K562 (cell line): ENCODE results near the gene TMEM150A.

ENCODE experiments used
- CHD2 ChIP-seq: IDR thresholded peaks from 2 replicates; pipeline ENCODE4 v1.6.1; 2011; ENCODE audit warnings: low read depth, low read length
- MXI1 ChIP-seq: IDR thresholded peaks from 2 replicates; pipeline ENCODE4 v1.6.1; 2011; ENCODE audit warnings: low read depth, mild to moderate bottlenecking, improper control_type of control experiment, low read length
- ZNF431 ChIP-seq: sonication (generic); formaldehyde crosslinking; IDR thresholded peaks from 2 replicates; pipeline ENCODE4 v1.8.0; 2022; ENCODE audit warnings: mild to moderate bottlenecking, missing genetic modification reagents
- TF ChIP-seq, protein P1 (sequence below), 2 experiments: fragments of 450-650 bp; formaldehyde crosslinking in 1 of 2; IDR thresholded peaks; 2 replicates each; pipeline versions ENCODE4 v1.4.0 to v1.6.1; 2014 to 2020; ENCODE audit warnings: mild to moderate bottlenecking in 2 of 2, borderline replicate concordance in 1 of 2, low read depth in 1 of 2

DNA sequence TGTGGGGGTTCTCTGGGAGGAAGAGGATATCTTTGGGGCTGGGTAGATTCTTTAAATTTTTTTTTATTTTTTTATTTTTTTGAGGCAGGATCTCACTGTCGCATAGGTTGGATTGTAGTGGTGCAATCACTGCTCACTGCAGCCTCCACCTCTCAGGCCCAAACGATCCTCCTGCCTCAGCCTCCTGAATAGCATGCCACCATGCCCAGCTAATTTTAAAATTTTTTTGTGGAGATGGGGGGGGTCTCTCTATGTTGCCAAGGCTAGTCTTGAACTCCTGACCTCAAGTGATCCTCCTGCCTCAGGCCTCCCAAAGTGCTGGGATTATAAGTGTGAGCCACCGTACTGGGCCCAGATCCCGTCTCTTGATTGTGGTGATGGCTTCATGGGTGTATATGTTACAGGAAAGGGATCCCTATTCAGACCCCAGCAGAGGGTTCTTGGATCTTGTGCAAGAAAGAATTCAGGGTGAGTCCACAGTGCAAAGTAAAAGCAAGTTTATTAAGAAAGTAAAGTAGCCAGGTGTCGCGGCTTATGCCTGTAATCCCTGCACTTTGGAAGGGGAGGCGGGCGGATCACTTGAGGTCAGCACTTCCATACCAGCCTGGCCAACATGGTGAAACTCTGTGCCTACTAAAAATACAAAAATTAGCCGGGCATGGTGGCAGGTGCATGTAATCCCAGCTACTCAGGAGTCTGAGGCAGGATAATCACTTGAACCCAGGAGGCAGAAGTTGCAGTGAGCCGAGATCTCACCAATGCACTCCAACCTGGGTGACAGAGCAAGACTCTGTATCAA, 11.4 kb upstream of the TMEM150A start:
- no peak for TF ChIP-seq MXI1
- no peak for TF ChIP-seq CHD2
- TF ChIP-seq, protein P1, sequence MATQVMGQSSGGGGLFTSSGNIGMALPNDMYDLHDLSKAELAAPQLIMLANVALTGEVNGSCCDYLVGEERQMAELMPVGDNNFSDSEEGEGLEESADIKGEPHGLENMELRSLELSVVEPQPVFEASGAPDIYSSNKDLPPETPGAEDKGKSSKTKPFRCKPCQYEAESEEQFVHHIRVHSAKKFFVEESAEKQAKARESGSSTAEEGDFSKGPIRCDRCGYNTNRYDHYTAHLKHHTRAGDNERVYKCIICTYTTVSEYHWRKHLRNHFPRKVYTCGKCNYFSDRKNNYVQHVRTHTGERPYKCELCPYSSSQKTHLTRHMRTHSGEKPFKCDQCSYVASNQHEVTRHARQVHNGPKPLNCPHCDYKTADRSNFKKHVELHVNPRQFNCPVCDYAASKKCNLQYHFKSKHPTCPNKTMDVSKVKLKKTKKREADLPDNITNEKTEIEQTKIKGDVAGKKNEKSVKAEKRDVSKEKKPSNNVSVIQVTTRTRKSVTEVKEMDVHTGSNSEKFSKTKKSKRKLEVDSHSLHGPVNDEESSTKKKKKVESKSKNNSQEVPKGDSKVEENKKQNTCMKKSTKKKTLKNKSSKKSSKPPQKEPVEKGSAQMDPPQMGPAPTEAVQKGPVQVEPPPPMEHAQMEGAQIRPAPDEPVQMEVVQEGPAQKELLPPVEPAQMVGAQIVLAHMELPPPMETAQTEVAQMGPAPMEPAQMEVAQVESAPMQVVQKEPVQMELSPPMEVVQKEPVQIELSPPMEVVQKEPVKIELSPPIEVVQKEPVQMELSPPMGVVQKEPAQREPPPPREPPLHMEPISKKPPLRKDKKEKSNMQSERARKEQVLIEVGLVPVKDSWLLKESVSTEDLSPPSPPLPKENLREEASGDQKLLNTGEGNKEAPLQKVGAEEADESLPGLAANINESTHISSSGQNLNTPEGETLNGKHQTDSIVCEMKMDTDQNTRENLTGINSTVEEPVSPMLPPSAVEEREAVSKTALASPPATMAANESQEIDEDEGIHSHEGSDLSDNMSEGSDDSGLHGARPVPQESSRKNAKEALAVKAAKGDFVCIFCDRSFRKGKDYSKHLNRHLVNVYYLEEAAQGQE (IDR thresholded peaks at IDR 0.05; ENCODE audit: borderline replicate concordance) = no peak
- TF ChIP-seq, protein P1 (CRISPR knock-in tag; IDR thresholded peaks at IDR 0.05; ENCODE audit: low read depth) = no peak
- TF ChIP-seq ZNF431 (CRISPR knock-in tag) = no peak
